Nephron progenitor cell (in vitro differentiated cells): ENCODE measurements around the gene PEX14.

Source experiments
- DNase-seq: peaks from one replicate; pipeline ENCODE4 v3.0.0; 2021
- H3K27ac Mint-ChIP-seq: 2 replicates; pipeline ENCODE4 v1.8.0; 2021; ENCODE audit warnings: mild to moderate bottlenecking, moderate library complexity, mixed read lengths
- H3K27me3 Mint-ChIP-seq: 2 replicates; pipeline ENCODE4 v1.8.0; 2021; ENCODE audit warnings: mild to moderate bottlenecking, low read depth, mixed read lengths; ENCODE audit not compliant: poor library complexity
- H3K36me3 Mint-ChIP-seq: 2 replicates; pipeline ENCODE4 v1.8.0; 2021; ENCODE audit warnings: low read depth, mixed read lengths
- H3K4me1 Mint-ChIP-seq: 2 replicates; pipeline ENCODE4 v1.8.0; 2021; ENCODE audit warnings: mixed read lengths
- H3K4me3 Mint-ChIP-seq: 2 replicates; pipeline ENCODE4 v1.8.0; 2021; ENCODE audit warnings: mild to moderate bottlenecking, moderate library complexity, mixed read lengths
- H3K9me3 Mint-ChIP-seq: 2 replicates; pipeline ENCODE4 v1.8.0; 2021; ENCODE audit warnings: mild to moderate bottlenecking, moderate library complexity, mixed read lengths
- TF ChIP-seq, protein P1 (sequence below): fragments of 200-600 bp; sonication (generic); IDR thresholded peaks from 2 replicates; pipeline ENCODE4 v1.5.0; 2021; ENCODE audit warnings: antibody characterized with exemption

The PEX14 gene

DNA sequence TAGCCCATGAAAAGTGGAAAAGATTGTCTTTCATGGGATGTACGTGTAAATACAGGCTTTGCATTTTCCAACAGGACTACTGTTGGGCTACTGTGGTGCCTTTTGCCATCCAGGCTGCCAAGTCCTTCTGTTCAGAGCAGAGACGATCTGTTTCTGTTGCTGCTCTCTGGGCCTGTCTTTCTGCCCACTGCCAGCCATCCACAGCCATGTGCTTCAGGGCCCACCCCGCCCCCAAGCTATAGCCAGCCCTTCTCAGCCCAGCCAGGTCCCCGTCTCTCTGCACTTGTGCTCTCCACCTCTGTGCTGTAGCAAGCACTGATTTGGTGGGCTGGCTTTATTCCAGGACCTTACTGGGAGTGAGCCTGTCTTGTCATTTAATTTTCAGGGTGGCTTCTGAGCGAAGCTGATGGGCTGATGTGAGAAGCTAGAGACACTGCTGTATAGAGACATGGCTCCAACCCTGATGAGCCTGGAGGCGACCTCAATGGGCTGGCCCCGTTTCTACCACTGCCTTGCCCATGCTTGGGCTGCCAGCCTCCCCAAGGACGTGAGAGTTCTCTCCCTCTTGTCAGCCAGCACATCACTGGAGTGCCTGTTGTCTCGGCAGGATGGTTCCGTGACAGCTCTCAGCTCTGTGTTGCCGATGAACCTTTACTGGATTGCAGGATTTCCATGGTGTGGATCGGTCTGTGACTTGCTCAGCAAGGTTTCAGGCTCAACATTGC, 137.8 kb downstream of the PEX14 start:
- TF ChIP-seq, protein P1, sequence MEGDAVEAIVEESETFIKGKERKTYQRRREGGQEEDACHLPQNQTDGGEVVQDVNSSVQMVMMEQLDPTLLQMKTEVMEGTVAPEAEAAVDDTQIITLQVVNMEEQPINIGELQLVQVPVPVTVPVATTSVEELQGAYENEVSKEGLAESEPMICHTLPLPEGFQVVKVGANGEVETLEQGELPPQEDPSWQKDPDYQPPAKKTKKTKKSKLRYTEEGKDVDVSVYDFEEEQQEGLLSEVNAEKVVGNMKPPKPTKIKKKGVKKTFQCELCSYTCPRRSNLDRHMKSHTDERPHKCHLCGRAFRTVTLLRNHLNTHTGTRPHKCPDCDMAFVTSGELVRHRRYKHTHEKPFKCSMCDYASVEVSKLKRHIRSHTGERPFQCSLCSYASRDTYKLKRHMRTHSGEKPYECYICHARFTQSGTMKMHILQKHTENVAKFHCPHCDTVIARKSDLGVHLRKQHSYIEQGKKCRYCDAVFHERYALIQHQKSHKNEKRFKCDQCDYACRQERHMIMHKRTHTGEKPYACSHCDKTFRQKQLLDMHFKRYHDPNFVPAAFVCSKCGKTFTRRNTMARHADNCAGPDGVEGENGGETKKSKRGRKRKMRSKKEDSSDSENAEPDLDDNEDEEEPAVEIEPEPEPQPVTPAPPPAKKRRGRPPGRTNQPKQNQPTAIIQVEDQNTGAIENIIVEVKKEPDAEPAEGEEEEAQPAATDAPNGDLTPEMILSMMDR: no peak
- peaks cover 17% of the 10 kb centered on the region for H3K36me3 Mint-ChIP-seq
- H3K4me1 Mint-ChIP-seq: peaks cover 15% of the 10 kb centered on the region
- no peak overlapping the region for H3K27ac Mint-ChIP-seq
- no peak for DNase-seq
- no peak overlapping the region for H3K4me3 Mint-ChIP-seq
- no peaks in the 10 kb centered on the region for H3K9me3 Mint-ChIP-seq
- H3K27me3 Mint-ChIP-seq: no peaks in the 10 kb centered on the region

GRCh38 chr1:10613340-10613739, 138.6 kb downstream of the PEX14 start:
- Mint-ChIP-seq H3K36me3 (peaks cover 10% of the 10 kb centered on the region), H3K9me3 (no peaks in the 10 kb centered on the region), H3K4me1 (peaks cover 15% of the 10 kb centered on the region), H3K27ac (no peak overlapping the region), H3K27me3 (no peaks in the 10 kb centered on the region), H3K4me3 (no peak overlapping the region)
- TF ChIP-seq, protein P1: no peak
- DNase-seq: no peak

DNA sequence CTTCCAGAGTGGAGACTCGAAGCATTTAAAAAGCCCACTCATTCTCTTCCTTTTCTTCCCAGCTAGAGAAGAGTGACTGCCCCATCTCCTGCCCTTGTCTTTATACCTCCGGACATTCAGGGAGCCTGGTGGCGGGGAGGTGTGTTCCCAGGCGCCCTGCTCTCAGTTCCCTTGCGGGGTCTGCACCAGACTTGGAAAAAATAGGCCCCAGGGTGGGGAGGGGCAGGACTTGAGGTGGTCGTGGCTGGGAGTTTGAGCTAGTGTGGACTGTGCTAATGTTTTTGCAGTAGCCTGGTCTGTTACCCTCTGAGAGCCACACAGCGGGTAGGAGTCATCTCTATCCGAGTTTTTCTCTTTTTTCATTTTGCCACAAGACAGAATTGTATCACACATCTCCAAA, 139.1 kb downstream of the PEX14 start:
- peaks cover 15% of the 10 kb centered on the region for H3K4me1 Mint-ChIP-seq
- H3K36me3 Mint-ChIP-seq: peaks cover 7% of the 10 kb centered on the region
- no peaks in the 10 kb centered on the region for H3K9me3 Mint-ChIP-seq
- no peak overlapping the region for H3K27ac Mint-ChIP-seq
- H3K4me3 Mint-ChIP-seq: no peak overlapping the region
- DNase-seq: no peak
- TF ChIP-seq, protein P1: no peak
- H3K27me3 Mint-ChIP-seq: no peaks in the 10 kb centered on the region

GRCh38 chr1:10614377-10615225, 139.9 kb downstream of the PEX14 start:
- DNase-seq: no peak
- no peak overlapping the region for H3K4me3 Mint-ChIP-seq
- no peaks in the 10 kb centered on the region for H3K27me3 Mint-ChIP-seq
- no peaks in the 10 kb centered on the region for H3K36me3 Mint-ChIP-seq
- TF ChIP-seq, protein P1: no peak
- H3K4me1 Mint-ChIP-seq: peaks cover 15% of the 10 kb centered on the region
- no peaks in the 10 kb centered on the region for H3K9me3 Mint-ChIP-seq
- no peak overlapping the region for H3K27ac Mint-ChIP-seq

DNA sequence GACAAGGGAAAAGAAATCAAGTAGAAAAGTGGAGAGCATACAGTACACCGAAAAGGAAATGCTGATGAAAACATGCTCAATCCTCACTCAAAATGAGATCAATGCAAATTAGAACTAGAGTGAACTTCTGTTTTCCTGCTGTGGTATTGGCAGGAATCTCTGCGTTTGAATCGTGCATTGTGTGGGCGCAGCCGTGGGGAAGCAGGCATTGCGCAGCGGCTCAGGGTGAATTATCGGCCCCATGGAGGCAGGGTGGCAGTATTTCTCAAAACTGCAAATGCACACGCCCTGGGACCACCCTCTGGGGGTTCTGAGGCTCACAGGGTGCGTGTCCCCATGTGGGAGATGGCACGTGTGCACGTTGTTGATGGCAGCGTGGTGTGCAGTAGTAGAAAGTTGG, 140.6 kb downstream of the PEX14 start:
- no peak overlapping the region for H3K27ac Mint-ChIP-seq
- H3K36me3 Mint-ChIP-seq: no peaks in the 10 kb centered on the region
- DNase-seq: no peak

More for the DNA sequence above, 140.6 kb downstream of the PEX14 start:
- Mint-ChIP-seq H3K4me3 (no peak overlapping the region), H3K9me3 (no peaks in the 10 kb centered on the region), H3K27me3 (no peaks in the 10 kb centered on the region), H3K4me1 (peaks cover 15% of the 10 kb centered on the region)
- TF ChIP-seq, protein P1: no peak
